Fibroblast of lung (primary cell): ENCODE data around the gene LRMDA. TPM values are rescaled to one million over a fixed set of nuclear protein-coding genes. Genes with fewer than 3 reads are reported as not detected.

Experiments used
- DNase-seq, 2 donors: peaks; one replicate each; pipeline versions ENCODE4 v3.0.0 to v3.0.0-alpha.2; 2010; ENCODE audit warnings: low read depth in 2 of 2
- H2AFZ ChIP-seq: 2 replicates; pipeline ENCODE4 v1.5.1; 2012; ENCODE audit warnings: low read length, control low read depth, inconsistent platforms
- H3K27ac ChIP-seq: 2 replicates; pipeline ENCODE4 v1.5.1; 2011; ENCODE audit warnings: low read length, control low read depth; ENCODE audit not compliant: insufficient read depth
- H3K27me3 ChIP-seq: 2 replicates; pipeline ENCODE4 v1.5.1; 2011; ENCODE audit warnings: mild to moderate bottlenecking, low read length; ENCODE audit not compliant: control insufficient read depth, insufficient read depth
- H3K36me3 ChIP-seq: 2 replicates; pipeline ENCODE4 v1.5.1; 2011; ENCODE audit warnings: low read length; ENCODE audit not compliant: control insufficient read depth, insufficient read depth
- H3K4me1 ChIP-seq: 2 replicates; pipeline ENCODE4 v1.5.1; 2011; ENCODE audit warnings: low read length; ENCODE audit not compliant: control insufficient read depth, insufficient read depth; ENCODE audit errors: extremely low read depth
- H3K4me2 ChIP-seq: 2 replicates; pipeline ENCODE4 v1.5.1; 2011; ENCODE audit warnings: low read length, control low read depth; ENCODE audit not compliant: insufficient read depth; ENCODE audit errors: extremely low read depth
- H3K4me3 ChIP-seq, 4 experiments: fragments of 200-600 bp in 1 of 4; sonication (generic) in 1 of 4; replicated peaks in 1 of 4; 2 replicates each; pipeline ENCODE4 v1.5.1; 2011 to 2016; ENCODE audit warnings: low read length in 4 of 4, low read depth in 3 of 4, mild to moderate bottlenecking in 3 of 4, control low read depth in 2 of 4, inconsistent platforms in 1 of 4, mixed read lengths in 1 of 4; ENCODE audit not compliant: insufficient read depth in 1 of 4; ENCODE audit errors: control extremely low read depth in 1 of 4
- H3K79me2 ChIP-seq: 2 replicates; pipeline ENCODE4 v1.5.1; 2012; ENCODE audit warnings: mild to moderate bottlenecking, low read length, inconsistent platforms; ENCODE audit not compliant: control insufficient read depth, insufficient read depth
- H3K9ac ChIP-seq: 2 replicates; pipeline ENCODE4 v1.5.1; 2011; ENCODE audit warnings: mild to moderate bottlenecking, low read length, control low read depth; ENCODE audit not compliant: insufficient read depth
- H3K9me3 ChIP-seq: 2 replicates; pipeline ENCODE4 v1.5.1; 2012; ENCODE audit warnings: low read depth, low read length; ENCODE audit not compliant: control insufficient read depth, insufficient read depth
- H4K20me1 ChIP-seq: 2 replicates; pipeline ENCODE4 v1.5.1; 2011; ENCODE audit warnings: low read length; ENCODE audit not compliant: control insufficient read depth, insufficient read depth; ENCODE audit errors: extremely low read depth
- CTCF ChIP-seq, 2 donors: IDR thresholded peaks in 1 of 2; conservative IDR thresholded peaks in 1 of 2; 1 replicate in 1 of 2; 2 replicates in 1 of 2; pipeline ENCODE4 v1.5.1; 2011 to 2012; ENCODE audit warnings: low read length in 2 of 2, control low read depth in 1 of 2, inconsistent platforms in 1 of 2, low read depth in 1 of 2, mild to moderate bottlenecking in 1 of 2
- EZH2 ChIP-seq: IDR thresholded peaks from 2 replicates; pipeline ENCODE4 v1.5.1; 2012; ENCODE audit warnings: low read length, control low read depth, mild to moderate bottlenecking; ENCODE audit errors: missing control alignments
- polyA plus RNA-seq, 2 donors: library from polyadenylated mRNA; depleted of rRNA in 1 of 2; stranded (reverse) in 1 of 2; unstranded in 1 of 2; fragments of >200 nt; gene quantifications; 2 replicates each; pipeline ENCODE4 v1.2.1, GENCODE V29; 2011 to 2012; ENCODE audit warnings: missing spikeins in 1 of 2
- total RNA-seq: library from RNA; depleted of rRNA; stranded (reverse); fragments of >200 nt; gene quantifications from 2 replicates; pipeline ENCODE4 v1.2.1, GENCODE V29; 2014

The LRMDA gene
- total and polyA plus RNA-seq, 2 donors (not counting 1 experiment from before 2014, with no cell fraction given): 1.7 to 2.0 TPM

GRCh38 chr10:75406462-75407223, 24.8 kb upstream of the LRMDA start:
- no peaks in the 10 kb centered on the region for H3K36me3 ChIP-seq
- peaks cover 2% of the 10 kb centered on the region for H3K4me1 ChIP-seq
- H3K79me2 ChIP-seq: no peaks in the 10 kb centered on the region
- H3K27me3 ChIP-seq: peaks cover 5% of the 10 kb centered on the region
- H3K27ac ChIP-seq: no peak overlapping the region
- H3K9ac ChIP-seq: no peak overlapping the region
- no peak overlapping the region for H3K4me2 ChIP-seq
- no peak overlapping the region for H2AFZ ChIP-seq
- no peaks in the 10 kb centered on the region for H3K9me3 ChIP-seq
- no peaks in the 10 kb centered on the region for H4K20me1 ChIP-seq
- no peak for TF ChIP-seq EZH2
- TF ChIP-seq CTCF (conservative IDR thresholded peaks at IDR 0.05 in 1 of 2, IDR thresholded peaks at IDR 0.05 in 1 of 2; ENCODE audit: low read depth in 1 of 2, low read length in 2 of 2): no peak
- no peak for DNase-seq
- no peak overlapping the region for H3K4me3 ChIP-seq

GRCh38 chr10:75407224-75407712, 24.2 kb upstream of the LRMDA start:
- Histone ChIP-seq H3K9me3 (no peaks in the 10 kb centered on the region), H3K79me2 (no peaks in the 10 kb centered on the region), H4K20me1 (no peaks in the 10 kb centered on the region), H2AFZ (no peak overlapping the region), H3K27me3 (peaks cover 5% of the 10 kb centered on the region), H3K36me3 (no peaks in the 10 kb centered on the region), H3K4me1 (peaks cover 2% of the 10 kb centered on the region), H3K9ac (no peak overlapping the region), H3K4me3 (no peak overlapping the region), H3K27ac (no peak overlapping the region), H3K4me2 (no peak overlapping the region)
- DNase-seq: no peak
- no peak for TF ChIP-seq CTCF (conservative IDR thresholded peaks at IDR 0.05 in 1 of 2, IDR thresholded peaks at IDR 0.05 in 1 of 2; ENCODE audit: low read depth in 1 of 2, low read length in 2 of 2)
- TF ChIP-seq EZH2: no peak

GRCh38 chr10:75407713-75408508, 23.5 kb upstream of the LRMDA start:
- peak overlapping the region; percentile 57 to 80 (median 66) for H3K4me3 ChIP-seq
- TF ChIP-seq EZH2: no peak
- TF ChIP-seq CTCF (conservative IDR thresholded peaks at IDR 0.05 in 1 of 2, IDR thresholded peaks at IDR 0.05 in 1 of 2; ENCODE audit: low read depth in 1 of 2, low read length in 2 of 2): no peak
- H3K79me2 ChIP-seq: no peaks in the 10 kb centered on the region
- peak; percentile 48 to 54 for DNase-seq
- no peaks in the 10 kb centered on the region for H3K9me3 ChIP-seq
- H3K4me1 ChIP-seq: peaks cover 2% of the 10 kb centered on the region
- H3K36me3 ChIP-seq: no peaks in the 10 kb centered on the region
- no peak overlapping the region for H2AFZ ChIP-seq
- no peak overlapping the region for H3K27ac ChIP-seq
- peaks cover 5% of the 10 kb centered on the region for H3K27me3 ChIP-seq
- no peaks in the 10 kb centered on the region for H4K20me1 ChIP-seq
- peak overlapping the region; percentile 87 for H3K4me2 ChIP-seq
- H3K9ac ChIP-seq: peak overlapping the region; percentile 16
